Measurements from ENCODE around the gene MAML2. TPM values are rescaled to one million over a fixed set of nuclear protein-coding genes. Genes with fewer than 3 reads are reported as not detected.

The MAML2 gene
- 2.0 to 3.1 TPM (median 2.5 TPM) in 5 replicates for total RNA-seq (2022; extraction: Qiagen RNA extraction; ENCODE audit: low read depth)

GRCh38 chr11:96342961-96343711, at the start of gene MAML2:
Gene MAML2, minus strand, starts transcription at chr11:96343195. Its CDS starts 1,300 bp downstream, at chr11:96341895.

GRCh38 chr11:96389720-96390487, 46.9 kb upstream of the MAML2 start, which contains the start of the genes CCDC82 and JRKL:
Gene CCDC82, minus strand, starts transcription at chr11:96389912. Its CDS starts 5,165 bp downstream, at chr11:96384747.
Gene JRKL, plus strand, starts transcription at chr11:96390013. Its CDS starts 637 bp downstream, at chr11:96390650.

Other genes starting within 250 kb of the MAML2 start
- gene CCDC82, start 46.7 kb upstream of the MAML2 start, total RNA-seq (2022; extraction: Qiagen RNA extraction; ENCODE audit: low read depth) = 6.8 to 21.8 TPM (median 16.5 TPM) in 5 replicates
- gene JRKL, start 46.8 kb upstream of the MAML2 start, total RNA-seq (2022; extraction: Qiagen RNA extraction; ENCODE audit: low read depth) = 2.6 to 6.4 TPM (median 5.4 TPM) in 5 replicates